ENCODE data around the gene CSF2RB. TPM values are rescaled to one million over a fixed set of nuclear protein-coding genes. Genes with fewer than 3 reads are reported as not detected.

The CSF2RB gene
- total RNA-seq, 1 experiment from 2014 or later, result not detected

GRCh38 chr22:36948273-36949225 is 35.1 kb downstream of the CSF2RB start:
- DNase-seq (ENCODE audit: low read depth), result no peak
- in situ Hi-C loops (cut with HindIII; ENCODE audit: low pct_unique_long_range_greater_than_20kb, low sequenced_read_pairs), result no loop called here

- in situ Hi-C loops (cut with HindIII; ENCODE audit: low pct_unique_long_range_greater_than_20kb, low sequenced_read_pairs), result no loop called here
- no peak for DNase-seq (ENCODE audit: low read depth)
These were observed 37.6 kb downstream of the CSF2RB start for GRCh38 chr22:36950797-36951590.

- in situ Hi-C loops (cut with HindIII; ENCODE audit: low pct_unique_long_range_greater_than_20kb, low sequenced_read_pairs), result no loop called here
- DNase-seq (ENCODE audit: low read depth), result no peak
These were observed 38.3 kb downstream of the CSF2RB start for GRCh38 chr22:36951746-36952145.

GRCh38 chr22:36953239-36954080 is 40.0 kb downstream of the CSF2RB start:
- no peak for DNase-seq (ENCODE audit: low read depth)
- in situ Hi-C loops (cut with HindIII; ENCODE audit: low pct_unique_long_range_greater_than_20kb, low sequenced_read_pairs), result no loop called here

- no peak for DNase-seq (ENCODE audit: low read depth)
- in situ Hi-C loops (cut with HindIII; ENCODE audit: low pct_unique_long_range_greater_than_20kb, low sequenced_read_pairs), result no loop called here
These were observed 41.0 kb downstream of the CSF2RB start for GRCh38 chr22:36954251-36955014.

GRCh38 chr22:36955691-36956090 is 42.3 kb downstream of the CSF2RB start:
- in situ Hi-C loops (cut with HindIII; ENCODE audit: low pct_unique_long_range_greater_than_20kb, low sequenced_read_pairs), result no loop called here

GRCh38 chr22:36958366-36958765 is 44.9 kb downstream of the CSF2RB start:
- DNase-seq (ENCODE audit: low read depth), result no peak
- in situ Hi-C loops (cut with HindIII; ENCODE audit: low pct_unique_long_range_greater_than_20kb, low sequenced_read_pairs), result no loop called here

More at GRCh38 chr22:36955691-36956090, 42.3 kb downstream of the CSF2RB start:
- no peak for DNase-seq (ENCODE audit: low read depth)

GRCh38 chr22:36961626-36962025 is 48.2 kb downstream of the CSF2RB start:
- no peak for DNase-seq (ENCODE audit: low read depth)
- in situ Hi-C loops (cut with HindIII; ENCODE audit: low pct_unique_long_range_greater_than_20kb, low sequenced_read_pairs), result no loop called here

- in situ Hi-C loops (cut with HindIII; ENCODE audit: low pct_unique_long_range_greater_than_20kb, low sequenced_read_pairs), result no loop called here
- DNase-seq (ENCODE audit: low read depth), result no peak
These were observed 49.9 kb downstream of the CSF2RB start for GRCh38 chr22:36963302-36963701.

GRCh38 chr22:36964106-36964505 is 50.7 kb downstream of the CSF2RB start:
- in situ Hi-C loops (cut with HindIII; ENCODE audit: low pct_unique_long_range_greater_than_20kb, low sequenced_read_pairs), result no loop called here
- no peak for DNase-seq (ENCODE audit: low read depth)

GRCh38 chr22:36965696-36966095 is 52.3 kb downstream of the CSF2RB start:
- no peak for DNase-seq (ENCODE audit: low read depth)
- in situ Hi-C loops (cut with HindIII; ENCODE audit: low pct_unique_long_range_greater_than_20kb, low sequenced_read_pairs), result no loop called here

- DNase-seq (ENCODE audit: low read depth), result no peak
- in situ Hi-C loops (cut with HindIII; ENCODE audit: low pct_unique_long_range_greater_than_20kb, low sequenced_read_pairs), result no loop called here
These were observed 53.6 kb downstream of the CSF2RB start for GRCh38 chr22:36966851-36967540.

GRCh38 chr22:36968249-36968964 is 55.0 kb downstream of the CSF2RB start:
- in situ Hi-C loops (cut with HindIII; ENCODE audit: low pct_unique_long_range_greater_than_20kb, low sequenced_read_pairs), result no loop called here
- DNase-seq (ENCODE audit: low read depth), result no peak

GRCh38 chr22:36971341-36972125 is 58.1 kb downstream of the CSF2RB start:
- no peak for DNase-seq (ENCODE audit: low read depth)
- in situ Hi-C loops (cut with HindIII; ENCODE audit: low pct_unique_long_range_greater_than_20kb, low sequenced_read_pairs), result no loop called here

- in situ Hi-C loops (cut with HindIII; ENCODE audit: low pct_unique_long_range_greater_than_20kb, low sequenced_read_pairs), result no loop called here
- DNase-seq (ENCODE audit: low read depth), result no peak
These were observed 63.2 kb downstream of the CSF2RB start for GRCh38 chr22:36976606-36977005.

- in situ Hi-C loops (cut with HindIII; ENCODE audit: low pct_unique_long_range_greater_than_20kb, low sequenced_read_pairs), result no loop called here
- no peak for DNase-seq (ENCODE audit: low read depth)
These were observed 64.0 kb downstream of the CSF2RB start for GRCh38 chr22:36977401-36977861.

All from Caki2 (cell line).